ENCODE data around the gene CEP170.

Gene CEP170

DNA sequence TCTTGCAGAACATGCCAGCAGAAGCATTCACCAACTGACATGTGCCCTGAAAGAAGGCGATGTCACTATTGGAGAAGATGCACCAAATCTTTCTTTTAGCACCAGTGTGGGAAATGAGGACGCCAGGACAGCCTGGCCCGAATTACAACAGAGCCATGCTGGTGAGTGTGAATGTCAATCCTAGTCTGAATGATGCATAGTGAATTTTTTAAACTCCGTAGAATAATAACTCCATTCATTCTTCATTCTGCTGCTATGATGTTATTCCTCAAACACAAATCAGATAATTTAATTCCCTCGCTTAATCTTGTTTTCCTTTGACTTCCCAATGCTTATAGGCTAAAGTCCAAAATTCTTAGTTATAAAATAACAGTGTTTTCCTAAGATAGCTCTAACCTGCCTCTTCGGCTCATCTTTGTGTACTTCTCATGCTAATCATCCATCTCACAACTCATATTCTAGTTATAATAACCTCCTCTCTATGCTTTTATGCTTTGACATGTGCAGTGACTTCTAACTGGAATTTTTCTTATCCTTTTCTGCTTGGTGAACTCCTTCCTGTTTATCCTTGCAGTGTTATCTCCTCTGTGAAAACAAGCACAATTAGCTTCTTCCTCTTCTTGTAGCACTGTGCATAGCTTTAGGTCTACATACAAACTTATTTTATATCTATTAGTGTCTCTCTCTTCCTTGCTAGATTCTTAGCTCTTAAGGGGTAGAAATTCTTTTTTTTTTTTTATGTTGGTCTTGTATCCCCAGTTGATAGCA lies 15.2 kb upstream of the CEP170 start:
- Histone ChIP-seq H3K36me3 (ENCODE audit: insufficient read depth, low read length) (peaks cover 18% of the 10 kb centered on the region), H4K20me1 (ENCODE audit: insufficient read depth, low read length) (no peaks in the 10 kb centered on the region), H3K9me3 (ENCODE audit: low read length) (no peaks in the 10 kb centered on the region), H2AFZ (ENCODE audit: low read length) (no peak overlapping the region), H3K27ac (ENCODE audit: low read depth, low read length, poor library complexity, severe bottlenecking) (peak overlapping the region; percentile 71), H3F3A (ENCODE audit: insufficient read depth, low read length) (no peaks in the 10 kb centered on the region), H3K79me2 (ENCODE audit: insufficient read depth, low read length) (no peaks in the 10 kb centered on the region; the same call in 1 of the 2 replicates), H3K9me2 (ENCODE audit: low read depth, low read length) (no peaks in the 10 kb centered on the region), H3K4me2 (ENCODE audit: low read length) (no peak overlapping the region), H3K4me1 (ENCODE audit: insufficient read depth, low read length, severe bottlenecking) (peaks cover 34% of the 10 kb centered on the region), H3K27me3 (ENCODE audit: insufficient read depth, low read length) (no peaks in the 10 kb centered on the region), H3K4me3 (ENCODE audit: low read depth, low read length, poor library complexity, severe bottlenecking) (no peak overlapping the region), H3K9ac (ENCODE audit: low read length) (no peak overlapping the region)
- no peak for TF ChIP-seq EZH2 (IDR thresholded peaks at IDR 0.05; ENCODE audit: borderline replicate concordance, low read length)
- TF ChIP-seq, protein P1, sequence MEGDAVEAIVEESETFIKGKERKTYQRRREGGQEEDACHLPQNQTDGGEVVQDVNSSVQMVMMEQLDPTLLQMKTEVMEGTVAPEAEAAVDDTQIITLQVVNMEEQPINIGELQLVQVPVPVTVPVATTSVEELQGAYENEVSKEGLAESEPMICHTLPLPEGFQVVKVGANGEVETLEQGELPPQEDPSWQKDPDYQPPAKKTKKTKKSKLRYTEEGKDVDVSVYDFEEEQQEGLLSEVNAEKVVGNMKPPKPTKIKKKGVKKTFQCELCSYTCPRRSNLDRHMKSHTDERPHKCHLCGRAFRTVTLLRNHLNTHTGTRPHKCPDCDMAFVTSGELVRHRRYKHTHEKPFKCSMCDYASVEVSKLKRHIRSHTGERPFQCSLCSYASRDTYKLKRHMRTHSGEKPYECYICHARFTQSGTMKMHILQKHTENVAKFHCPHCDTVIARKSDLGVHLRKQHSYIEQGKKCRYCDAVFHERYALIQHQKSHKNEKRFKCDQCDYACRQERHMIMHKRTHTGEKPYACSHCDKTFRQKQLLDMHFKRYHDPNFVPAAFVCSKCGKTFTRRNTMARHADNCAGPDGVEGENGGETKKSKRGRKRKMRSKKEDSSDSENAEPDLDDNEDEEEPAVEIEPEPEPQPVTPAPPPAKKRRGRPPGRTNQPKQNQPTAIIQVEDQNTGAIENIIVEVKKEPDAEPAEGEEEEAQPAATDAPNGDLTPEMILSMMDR (IDR thresholded peaks at IDR 0.05; ENCODE audit: low read length), result no peak

DNA sequence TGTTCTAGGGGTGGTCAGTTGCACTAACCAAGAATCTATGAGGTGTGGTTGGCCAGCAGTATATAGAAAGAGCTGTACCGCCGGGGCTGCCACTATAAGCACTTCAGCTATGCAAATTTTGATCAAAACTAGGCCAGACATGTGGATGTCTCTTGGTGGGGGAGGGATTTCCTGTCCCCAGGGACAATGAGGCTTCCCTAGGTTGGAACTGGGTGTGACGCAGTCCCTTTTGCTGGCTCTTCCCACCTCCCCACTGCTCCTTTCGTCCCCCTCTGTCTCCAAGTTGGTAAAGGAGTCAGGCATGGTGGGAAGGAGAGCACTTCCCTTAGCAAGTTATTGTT lies 14.3 kb upstream of the CEP170 start:
- TF ChIP-seq EZH2 (IDR thresholded peaks at IDR 0.05; ENCODE audit: borderline replicate concordance, low read length), result no peak
- TF ChIP-seq, protein P1 (IDR thresholded peaks at IDR 0.05; ENCODE audit: low read length), result no peak
- Histone ChIP-seq H3K9me3 (ENCODE audit: low read length) (no peaks in the 10 kb centered on the region), H3K36me3 (ENCODE audit: insufficient read depth, low read length) (peaks cover 12% of the 10 kb centered on the region; the same call in 1 of the 2 replicates), H3K9ac (ENCODE audit: low read length) (peak overlapping the region; percentile 45; the same call in 1 of the 2 replicates), H2AFZ (ENCODE audit: low read length) (0 out of 2 replicates have a peak overlapping the region, but pooled peaks have one; percentile 46), H3K4me2 (ENCODE audit: low read length) (peak overlapping the region; percentile 74), H4K20me1 (ENCODE audit: insufficient read depth, low read length) (no peaks in the 10 kb centered on the region), H3K4me1 (ENCODE audit: insufficient read depth, low read length, severe bottlenecking) (peaks cover 34% of the 10 kb centered on the region), H3K27me3 (ENCODE audit: insufficient read depth, low read length) (no peaks in the 10 kb centered on the region), H3K9me2 (ENCODE audit: low read depth, low read length) (no peaks in the 10 kb centered on the region), H3F3A (ENCODE audit: insufficient read depth, low read length) (no peaks in the 10 kb centered on the region), H3K4me3 (ENCODE audit: low read depth, low read length, poor library complexity, severe bottlenecking) (peak overlapping the region; percentile 37), H3K27ac (ENCODE audit: low read depth, low read length, poor library complexity, severe bottlenecking) (peak overlapping the region; percentile 71), H3K79me2 (ENCODE audit: insufficient read depth, low read length) (no peaks in the 10 kb centered on the region; the same call in 1 of the 2 replicates)

DNA sequence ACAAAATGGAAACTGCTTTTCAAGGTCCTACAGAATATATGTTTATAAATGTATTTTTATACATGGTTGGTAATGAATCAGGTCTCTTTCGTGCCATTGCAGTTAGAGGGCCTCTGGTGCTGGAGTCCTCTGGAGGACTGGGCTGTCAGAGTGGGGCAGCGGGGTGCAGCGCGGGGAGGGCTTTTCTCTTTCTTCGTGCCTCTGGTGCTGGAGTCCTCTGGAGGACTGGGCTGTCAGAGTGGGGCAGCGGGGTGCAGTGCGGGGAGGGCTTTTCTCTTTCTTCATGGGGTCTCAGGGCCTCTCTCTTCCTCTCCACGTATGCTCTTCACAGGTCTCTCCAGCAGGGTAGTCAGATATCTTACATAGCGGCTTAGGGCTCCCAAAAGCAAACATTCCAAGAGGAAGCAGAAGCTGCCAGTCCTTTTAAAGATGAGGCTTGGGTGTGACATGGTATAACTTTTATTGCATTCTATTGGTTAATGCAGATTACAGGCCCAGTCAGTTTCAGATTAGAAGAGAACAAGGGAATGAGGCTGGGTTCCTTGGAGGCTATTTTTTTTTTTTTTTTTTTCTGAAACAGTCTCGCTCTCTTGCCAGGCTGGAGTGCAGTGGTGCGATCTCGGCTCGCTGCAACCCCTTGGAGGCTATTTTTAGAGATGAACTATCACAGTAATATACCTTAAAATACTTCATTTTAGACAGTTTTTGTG lies 13.8 kb upstream of the CEP170 start:
- Histone ChIP-seq H3K4me3 (ENCODE audit: low read depth, low read length, poor library complexity, severe bottlenecking) (peak overlapping the region; percentile 37), H3K27me3 (ENCODE audit: insufficient read depth, low read length) (no peaks in the 10 kb centered on the region), H3K9me2 (ENCODE audit: low read depth, low read length) (no peaks in the 10 kb centered on the region), H3K36me3 (ENCODE audit: insufficient read depth, low read length) (peaks cover 9% of the 10 kb centered on the region; the same call in 1 of the 2 replicates), H3K27ac (ENCODE audit: low read depth, low read length, poor library complexity, severe bottlenecking) (peak overlapping the region; percentile 71), H3K79me2 (ENCODE audit: insufficient read depth, low read length) (no peaks in the 10 kb centered on the region; the same call in 1 of the 2 replicates), H3K9me3 (ENCODE audit: low read length) (no peaks in the 10 kb centered on the region), H3K4me2 (ENCODE audit: low read length) (peak overlapping the region; percentile 74), H3F3A (ENCODE audit: insufficient read depth, low read length) (no peaks in the 10 kb centered on the region), H3K9ac (ENCODE audit: low read length) (peak overlapping the region; percentile 45; the same call in 1 of the 2 replicates), H2AFZ (ENCODE audit: low read length) (0 out of 2 replicates have a peak overlapping the region, but pooled peaks have one; percentile 46), H3K4me1 (ENCODE audit: insufficient read depth, low read length, severe bottlenecking) (peaks cover 34% of the 10 kb centered on the region), H4K20me1 (ENCODE audit: insufficient read depth, low read length) (no peaks in the 10 kb centered on the region)
- TF ChIP-seq, protein P1 (IDR thresholded peaks at IDR 0.05; ENCODE audit: low read length), result no peak
- TF ChIP-seq EZH2 (IDR thresholded peaks at IDR 0.05; ENCODE audit: borderline replicate concordance, low read length), result no peak
